Globus pallidus (tissue), 1 donor: ENCODE data around the gene ABHD18.
"Not testable (repeated sequence)": the region's sequence is repeated elsewhere in the genome, so short reads cannot be mapped to it uniquely, and the experiment has no call there.

Experiments
- DNase-seq: peaks from one replicate; pipeline ENCODE4 v3.0.0-alpha.2; 2015; ENCODE audit warnings: low spot score

ABHD18 gene

DNA sequence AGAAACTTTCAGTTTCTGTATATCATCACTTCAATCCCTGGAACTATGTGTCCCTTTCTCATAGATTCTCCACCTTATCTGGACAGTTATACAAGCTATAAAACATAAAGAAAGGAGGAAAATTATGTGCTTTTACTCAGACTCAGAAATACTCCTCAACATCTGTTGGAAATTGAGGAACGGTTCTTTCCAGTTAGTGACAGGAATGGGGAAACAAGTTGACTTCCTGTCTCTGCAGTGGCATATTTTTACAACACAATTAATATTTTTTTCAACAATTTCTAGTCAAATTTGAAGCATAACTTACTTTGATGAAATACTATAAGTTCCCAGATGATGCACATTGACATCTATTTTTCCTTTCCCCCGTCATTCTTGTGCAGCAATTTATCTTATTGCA is 27.9 kb downstream of the ABHD18 start:
- no peak for DNase-seq

GRCh38 chr4:127995776-127996175 is 30.6 kb downstream of the ABHD18 start:
- DNase-seq, result no peak

GRCh38 chr4:127996521-127996920 is 31.3 kb downstream of the ABHD18 start:
- DNase-seq, result not testable (repeated sequence)

- no peak for DNase-seq
Observed at GRCh38 chr4:127997534-127998388, 32.6 kb downstream of the ABHD18 start.

DNA sequence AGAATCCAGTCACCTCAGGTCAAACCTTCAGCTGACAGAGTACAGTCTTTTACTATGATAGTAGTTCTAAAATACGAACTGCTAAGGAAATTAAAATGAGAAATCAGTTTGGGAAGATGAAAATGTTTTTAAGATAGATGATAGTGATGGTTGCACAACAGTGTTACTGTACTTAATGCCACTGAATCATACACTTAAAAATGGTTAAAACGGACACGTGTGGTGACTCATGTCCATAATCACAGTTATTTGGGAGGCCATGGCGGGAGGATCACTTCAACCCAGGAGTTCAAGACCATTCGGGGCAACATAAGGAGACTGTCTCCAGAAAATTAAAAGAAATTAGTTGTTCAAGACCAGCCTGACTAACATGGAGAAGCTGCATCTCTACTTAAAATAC is 41.4 kb downstream of the ABHD18 start:
- DNase-seq, result no peak

DNA sequence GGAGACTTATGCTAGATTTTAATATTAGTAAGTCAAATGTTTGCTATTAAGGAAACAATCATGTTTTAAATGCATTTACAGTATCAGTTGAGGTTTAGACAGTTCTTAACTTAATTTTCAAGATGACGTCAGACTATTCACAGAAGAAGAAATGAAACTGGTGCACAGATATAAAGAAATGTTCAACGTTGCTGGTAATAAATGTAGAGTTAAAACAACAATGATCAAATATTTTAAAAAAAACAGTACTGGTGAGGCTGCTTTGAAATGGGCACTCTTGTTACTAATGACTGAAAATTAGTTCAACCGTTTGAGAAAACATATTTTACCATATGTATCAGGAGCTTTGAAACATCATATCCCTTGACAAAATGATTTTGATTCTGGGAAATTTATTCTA is 44.2 kb downstream of the ABHD18 start:
- DNase-seq, result no peak

- no peak for DNase-seq
Observed at GRCh38 chr4:128025319-128025718, 60.1 kb downstream of the ABHD18 start.

DNA sequence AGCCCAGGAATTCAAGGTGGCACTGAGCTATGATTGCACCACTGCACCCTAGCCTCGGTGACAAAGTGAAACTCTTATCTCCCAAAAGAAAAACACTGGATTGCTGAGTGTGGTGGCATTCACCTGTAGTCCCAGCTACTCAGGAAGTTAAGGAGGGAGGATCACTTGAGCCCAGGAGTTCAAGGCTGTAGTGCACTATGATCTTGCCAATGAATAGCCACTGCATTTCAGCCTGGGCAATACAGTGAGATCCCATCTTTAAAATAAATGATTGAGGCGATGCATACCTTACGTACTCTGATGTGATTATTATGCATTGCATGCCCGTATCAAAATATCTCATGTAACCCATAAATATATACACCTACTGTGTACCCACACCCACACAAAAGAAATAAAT is 64.7 kb downstream of the ABHD18 start:
- no peak for DNase-seq

DNA sequence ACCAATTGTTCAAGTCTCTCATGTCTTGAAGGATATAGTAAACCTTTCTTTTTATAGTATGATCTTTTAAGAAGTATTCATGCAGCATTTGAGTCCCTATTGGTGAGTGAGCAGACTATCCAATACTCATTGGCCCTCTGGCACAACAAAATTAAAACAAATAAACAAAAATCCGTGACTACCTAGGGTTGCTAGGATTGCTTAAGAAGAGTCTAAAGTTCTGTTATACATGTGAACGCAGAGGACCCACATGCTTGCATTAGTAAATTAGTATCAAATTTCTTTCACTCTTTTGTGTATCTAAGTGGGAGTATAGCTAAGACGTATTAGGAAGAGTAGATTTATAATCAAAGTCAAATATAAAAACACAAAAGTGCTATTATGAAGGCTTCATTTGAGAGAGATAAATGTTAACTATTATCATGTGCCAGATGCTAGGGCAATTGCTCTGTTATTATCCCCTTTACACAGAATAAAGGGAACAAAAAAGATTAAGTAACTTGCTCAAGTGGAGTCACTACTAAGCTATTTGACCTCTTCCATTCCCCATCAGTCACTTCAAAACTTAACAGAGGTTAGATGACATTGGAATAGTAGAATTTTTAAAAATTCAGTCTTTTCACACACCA is 66.7 kb downstream of the ABHD18 start:
- DNase-seq, result no peak

DNA sequence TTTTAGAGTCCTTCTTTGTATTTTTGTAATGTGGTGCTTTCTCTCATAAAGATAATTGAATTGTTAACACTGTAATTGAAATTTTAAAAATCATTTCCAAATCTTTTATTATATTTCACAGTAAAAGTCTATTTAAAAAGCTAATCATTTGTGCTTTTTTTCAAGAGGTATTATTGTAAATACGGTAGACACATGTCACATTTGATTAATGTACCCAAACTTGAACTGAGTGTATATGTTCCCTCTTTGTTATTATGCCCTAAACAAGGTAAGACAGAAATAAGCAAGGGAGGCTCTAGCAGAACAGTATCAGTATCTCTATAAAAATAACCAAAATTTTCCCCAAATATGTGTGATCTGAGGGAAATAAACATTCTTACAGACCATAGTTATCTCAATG is 74.4 kb downstream of the ABHD18 start:
- DNase-seq, result no peak

DNA sequence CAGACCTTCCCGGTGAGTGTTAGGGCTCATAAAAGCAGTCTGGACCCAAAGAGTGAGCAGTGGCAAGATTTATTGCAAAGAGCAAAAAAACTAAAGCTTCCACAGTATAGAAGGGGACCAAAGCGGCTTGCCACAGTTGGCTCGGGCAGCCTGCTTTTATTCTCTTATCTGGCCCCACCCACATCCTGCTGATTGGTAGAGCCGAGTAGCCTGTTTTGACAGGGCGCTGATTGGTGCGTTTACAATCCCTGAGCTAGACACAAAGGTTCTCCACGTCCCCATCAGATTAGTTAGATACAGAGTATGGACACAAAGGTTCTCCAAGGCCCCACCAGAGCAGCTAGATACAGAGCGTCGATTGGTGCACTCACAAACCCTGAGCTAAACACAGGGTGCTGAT is 81.8 kb downstream of the ABHD18 start:
- not testable (repeated sequence) for DNase-seq

DNA sequence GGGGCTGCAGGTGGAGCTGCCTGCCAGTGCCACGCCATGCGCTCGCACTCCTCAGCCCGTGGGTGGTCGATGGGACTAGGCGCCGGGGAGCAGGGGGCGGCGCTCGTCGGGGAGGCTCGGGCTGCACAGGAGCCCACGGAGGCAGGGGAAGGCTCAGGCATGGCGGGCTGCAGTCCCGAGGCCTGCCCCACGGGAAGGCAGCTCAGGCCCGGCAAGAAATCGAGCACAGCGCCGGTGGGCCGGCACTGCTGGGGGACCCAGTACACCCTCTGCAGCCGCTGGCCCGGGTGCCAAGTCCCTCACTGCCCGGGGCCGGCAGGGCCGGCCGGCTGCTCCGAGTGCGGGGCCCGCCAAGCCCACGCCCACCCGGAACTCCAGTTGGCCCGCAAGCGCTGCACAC is 82.3 kb downstream of the ABHD18 start:
- DNase-seq, result not testable (repeated sequence)

DNA sequence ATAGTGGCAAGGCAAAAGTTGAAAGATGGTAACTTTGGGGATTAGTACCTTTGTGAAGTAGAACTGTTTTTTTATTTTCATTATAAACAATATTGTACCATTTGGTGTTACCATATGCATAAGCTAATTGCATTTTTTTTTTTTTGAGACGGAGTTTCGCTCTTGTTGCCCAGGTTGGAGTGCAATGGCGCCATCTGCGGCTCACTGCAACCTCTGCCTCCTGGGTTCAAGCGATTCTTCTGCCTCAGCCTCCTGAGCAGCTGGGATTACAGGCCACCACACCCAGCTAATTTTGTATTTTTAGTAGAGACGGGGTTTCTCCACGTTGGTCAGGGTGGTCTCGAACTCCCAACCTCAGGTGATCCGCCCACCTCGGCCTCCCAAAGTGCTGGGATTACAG is 86.0 kb downstream of the ABHD18 start:
- DNase-seq, result not testable (repeated sequence)

- not testable (repeated sequence) for DNase-seq
Observed at GRCh38 chr4:128054907-128055306, 89.7 kb downstream of the ABHD18 start.

DNA sequence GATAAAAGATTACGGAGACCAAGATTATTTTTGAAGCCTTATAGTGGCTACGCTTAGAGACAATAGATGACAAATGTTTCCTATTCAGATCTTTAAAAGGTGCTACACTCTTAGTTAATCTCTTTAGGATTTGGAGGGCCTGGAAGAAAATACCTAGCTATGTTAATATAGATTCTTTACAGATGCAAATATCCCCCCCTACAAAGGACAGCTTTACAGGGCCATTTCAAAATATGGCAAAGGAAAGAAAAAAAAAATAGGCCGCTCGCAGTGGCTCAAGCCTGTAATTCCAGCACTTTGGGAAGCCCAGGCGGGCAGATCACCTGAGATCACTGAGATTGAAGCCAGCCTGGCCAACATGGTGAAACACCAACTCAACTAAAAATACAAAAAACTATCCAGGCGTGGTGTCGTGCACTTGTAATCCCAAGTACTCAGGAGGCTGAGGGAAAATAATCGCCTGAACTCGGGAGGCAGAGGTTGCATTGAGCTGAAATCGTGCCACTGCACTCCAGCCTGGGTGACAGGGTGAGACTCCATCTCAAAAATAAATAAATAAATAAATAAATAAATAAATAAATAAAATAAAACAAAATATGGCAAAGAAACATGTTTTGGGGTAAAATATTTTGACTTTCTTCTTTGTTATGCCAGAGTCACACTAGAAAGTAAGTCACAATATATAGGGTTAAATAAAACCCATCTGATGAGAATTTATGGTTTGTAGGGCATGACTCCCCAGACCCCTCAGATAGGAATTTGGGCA is 90.4 kb downstream of the ABHD18 start:
- DNase-seq, result not testable (repeated sequence)

DNA sequence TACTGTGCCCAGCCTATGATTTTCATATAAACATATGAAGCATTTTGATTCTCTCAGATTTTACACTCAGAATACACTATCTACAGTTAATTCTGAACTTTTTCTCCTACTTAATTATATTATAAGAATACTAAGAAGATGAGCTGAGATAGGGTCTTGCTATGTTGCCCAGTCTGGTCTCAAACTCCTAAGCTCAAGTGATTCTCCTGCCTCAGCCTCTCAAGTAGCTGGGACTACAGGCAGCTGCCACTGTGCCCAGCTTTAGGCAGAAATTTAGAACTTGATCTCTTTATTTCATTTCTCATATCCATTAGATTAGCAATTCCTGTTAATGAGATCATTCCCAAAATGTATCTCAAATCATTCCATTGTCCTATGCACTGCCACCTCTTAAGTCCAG is 91.2 kb downstream of the ABHD18 start:
- no peak for DNase-seq

GRCh38 chr4:128060121-128060698 is 95.0 kb downstream of the ABHD18 start:
- DNase-seq, result no peak

DNA sequence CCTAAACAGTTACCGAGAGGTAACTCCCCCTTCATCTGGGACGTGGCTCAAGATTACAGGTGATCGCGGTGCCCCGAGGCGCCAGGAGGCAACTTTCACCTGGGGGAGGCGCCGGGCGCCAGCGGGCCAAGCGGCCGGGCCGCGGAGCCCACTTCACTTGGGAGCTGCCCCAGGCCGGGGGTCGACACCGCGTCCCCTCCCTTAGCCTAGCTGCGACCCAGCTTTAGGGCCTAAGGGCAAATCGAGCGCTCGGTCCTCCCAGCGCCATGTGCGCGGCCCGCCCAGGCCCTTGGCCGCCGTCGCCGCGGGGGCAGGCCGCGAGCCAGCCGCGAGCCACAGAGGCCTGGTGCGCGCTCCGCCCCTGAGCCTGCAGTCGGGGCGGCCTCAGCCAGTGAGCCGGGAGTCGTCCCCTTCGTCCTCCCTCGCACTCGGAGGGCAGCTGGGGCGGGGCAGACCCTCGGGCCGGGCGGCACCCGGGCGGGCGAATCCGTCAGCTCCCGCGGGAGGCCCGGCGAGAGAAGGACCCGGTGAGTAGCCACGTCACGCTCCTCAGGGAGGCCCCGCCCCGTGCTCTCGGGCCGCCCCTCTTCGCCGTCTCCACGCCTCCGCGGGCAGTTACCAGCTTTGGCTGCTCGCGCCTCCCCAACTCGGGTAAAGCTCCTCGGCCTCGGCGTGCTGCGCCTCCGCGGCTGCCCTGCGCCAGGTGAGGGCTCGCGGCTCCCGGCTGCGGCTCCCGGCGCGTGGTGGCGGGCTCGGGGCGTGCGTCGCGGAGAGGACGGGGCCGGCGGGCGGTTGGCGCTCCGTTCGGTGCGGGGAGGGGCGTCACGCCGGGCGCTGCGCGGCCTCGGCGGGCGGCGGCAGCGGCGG is 95.7 kb downstream of the ABHD18 start, which contains the start of gene LARP1B:
TSS of gene LARP1B (plus strand) at position 614 of the 867 bp plus-strand sequence. CDS start 13,640 bp downstream, outside the sequence.
- peak; percentile 91 for DNase-seq

GRCh38 chr4:128061566-128062536 is 96.6 kb downstream of the ABHD18 start:
- DNase-seq, result peak; percentile 56

- not testable (repeated sequence) for DNase-seq
Observed at GRCh38 chr4:128066453-128066820, 101.2 kb downstream of the ABHD18 start.
